OCI-LY7 (cell line): ENCODE measurements around the gene TARP.
"Not testable (repeated sequence)": the region's sequence is repeated elsewhere in the genome, so short reads cannot be mapped to it uniquely, and the experiment has no call there.

Experiments used
- CTCF ChIP-seq: fragments of 200-600 bp; sonication (generic); conservative IDR thresholded peaks from 2 replicates; pipeline ENCODE4 v1.5.1; 2014; ENCODE audit warnings: mild to moderate bottlenecking, antibody characterized with exemption, low read length, moderate library complexity, mixed read lengths
- EZH2phosphoT487 ChIP-seq: fragments of 200-600 bp; sonication (generic); IDR thresholded peaks from 2 replicates; pipeline ENCODE4 v1.6.1; 2018; ENCODE audit warnings: low read depth, borderline replicate concordance, mild to moderate bottlenecking, mixed run types, antibody characterized with exemption, low read length, moderate library complexity, mixed read lengths

GRCh38 chr7:38234759-38235158 is 38.7 kb downstream of the TARP start:
- TF ChIP-seq CTCF, EZH2phosphoT487: not testable (repeated sequence)
